GM03348 (cell line): ENCODE measurements around the gene ADAMTS5.
A peak's percentile ranks its signal among the peaks of the same experiment; 100 is the strongest.

Experiments
- DNase-seq: peaks from one replicate; pipeline ENCODE4 v3.0.0; 2012; ENCODE audit warnings: low spot score

Gene ADAMTS5

GRCh38 chr21:26887251-26887650 is 79.6 kb downstream of the ADAMTS5 start:
- peak; percentile 33 for DNase-seq

- no peak for DNase-seq
Measured at GRCh38 chr21:26884436-26884835, 82.5 kb downstream of the ADAMTS5 start.

- no peak for DNase-seq
Measured at GRCh38 chr21:26883768-26884167, 83.1 kb downstream of the ADAMTS5 start.

GRCh38 chr21:26881504-26882228 is 85.2 kb downstream of the ADAMTS5 start:
- DNase-seq: peak; percentile 47

GRCh38 chr21:26877018-26877417 is 89.9 kb downstream of the ADAMTS5 start:
- DNase-seq: no peak

GRCh38 chr21:26874347-26874746 is 92.5 kb downstream of the ADAMTS5 start:
- DNase-seq: no peak
